WI38 (cell line): ENCODE measurements around the gene EBI3.

Experiments
- H3K4me3 ChIP-seq: 2 replicates; pipeline ENCODE4 v1.5.1; 2011; ENCODE audit warnings: low read depth, mild to moderate bottlenecking, control low read depth, low read length
- TF ChIP-seq, protein P1 (sequence below): IDR thresholded peaks from 2 replicates; pipeline ENCODE4 v1.5.1; 2012; ENCODE audit warnings: low read depth, mild to moderate bottlenecking, control low read depth, low read length

EBI3 gene

GRCh38 chr19:4206818-4207484, 22.4 kb upstream of the EBI3 start:
- TF ChIP-seq, protein P1, sequence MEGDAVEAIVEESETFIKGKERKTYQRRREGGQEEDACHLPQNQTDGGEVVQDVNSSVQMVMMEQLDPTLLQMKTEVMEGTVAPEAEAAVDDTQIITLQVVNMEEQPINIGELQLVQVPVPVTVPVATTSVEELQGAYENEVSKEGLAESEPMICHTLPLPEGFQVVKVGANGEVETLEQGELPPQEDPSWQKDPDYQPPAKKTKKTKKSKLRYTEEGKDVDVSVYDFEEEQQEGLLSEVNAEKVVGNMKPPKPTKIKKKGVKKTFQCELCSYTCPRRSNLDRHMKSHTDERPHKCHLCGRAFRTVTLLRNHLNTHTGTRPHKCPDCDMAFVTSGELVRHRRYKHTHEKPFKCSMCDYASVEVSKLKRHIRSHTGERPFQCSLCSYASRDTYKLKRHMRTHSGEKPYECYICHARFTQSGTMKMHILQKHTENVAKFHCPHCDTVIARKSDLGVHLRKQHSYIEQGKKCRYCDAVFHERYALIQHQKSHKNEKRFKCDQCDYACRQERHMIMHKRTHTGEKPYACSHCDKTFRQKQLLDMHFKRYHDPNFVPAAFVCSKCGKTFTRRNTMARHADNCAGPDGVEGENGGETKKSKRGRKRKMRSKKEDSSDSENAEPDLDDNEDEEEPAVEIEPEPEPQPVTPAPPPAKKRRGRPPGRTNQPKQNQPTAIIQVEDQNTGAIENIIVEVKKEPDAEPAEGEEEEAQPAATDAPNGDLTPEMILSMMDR, result no peak
- H3K4me3 ChIP-seq, result no peak overlapping the region

DNA sequence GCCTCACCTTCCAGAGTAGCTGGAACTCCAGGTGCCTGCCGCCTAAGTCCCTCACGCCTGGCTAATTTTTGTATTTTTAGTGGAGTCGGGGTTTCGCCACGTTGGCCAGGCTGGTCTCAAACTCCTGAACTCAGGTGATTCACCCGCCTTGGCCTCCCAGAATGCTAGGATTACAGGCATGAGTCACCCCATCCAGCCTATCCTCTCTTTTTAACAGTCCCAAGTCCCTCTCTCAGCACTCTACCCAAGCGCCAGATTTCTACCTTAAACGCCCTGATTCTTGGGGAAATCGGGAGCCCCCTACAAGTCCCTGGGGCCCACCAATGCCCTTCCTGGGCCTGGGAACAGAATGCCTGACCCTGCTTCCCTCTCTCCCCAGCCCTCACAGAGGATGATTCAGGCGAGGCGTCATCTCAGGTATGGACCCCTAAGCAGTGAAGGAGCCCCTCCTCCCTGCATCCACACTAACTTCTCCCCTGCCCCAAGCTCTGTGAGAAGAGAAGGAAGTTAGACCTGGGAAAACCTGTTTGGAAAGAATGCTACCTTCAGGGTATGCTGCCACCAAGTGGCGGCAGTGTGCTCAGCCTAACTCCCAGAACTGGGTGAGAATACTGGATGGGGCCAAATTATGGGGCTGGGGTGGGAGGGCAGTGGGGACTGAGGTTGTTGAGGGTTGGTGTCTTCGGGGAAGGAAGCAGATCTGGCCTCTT, 20.8 kb upstream of the EBI3 start:
- H3K4me3 ChIP-seq, result no peak overlapping the region
- TF ChIP-seq, protein P1, result peak; percentile 48

DNA sequence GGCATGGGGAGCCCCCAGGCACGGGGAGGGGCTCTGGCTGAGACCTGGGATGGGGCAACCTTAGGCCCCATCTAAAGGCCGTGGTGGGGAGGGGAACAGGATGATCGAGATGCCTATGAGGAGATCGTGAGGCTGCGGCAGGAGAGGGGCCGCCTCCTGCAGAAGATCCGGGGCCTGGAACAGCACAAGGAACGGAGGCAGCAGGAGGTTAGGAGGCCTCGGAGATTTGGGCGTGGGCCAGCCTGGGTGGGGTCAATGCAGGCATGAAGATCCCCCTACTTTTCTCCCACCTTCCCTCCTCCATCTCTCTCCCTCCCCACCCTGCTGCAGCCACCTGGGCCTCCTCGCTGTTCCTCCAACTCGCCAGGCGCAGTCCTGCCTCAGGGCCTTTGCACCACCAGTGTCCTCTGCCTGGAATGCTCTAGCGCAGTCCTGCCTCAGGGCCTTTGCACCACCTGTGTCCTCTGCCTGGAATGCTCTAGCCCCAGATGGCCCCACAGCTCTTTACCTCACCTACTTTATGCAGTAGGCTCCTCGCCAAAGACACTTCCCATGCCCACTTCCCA, 19.1 kb upstream of the EBI3 start:
- H3K4me3 ChIP-seq, result no peak overlapping the region
- TF ChIP-seq, protein P1, result no peak

DNA sequence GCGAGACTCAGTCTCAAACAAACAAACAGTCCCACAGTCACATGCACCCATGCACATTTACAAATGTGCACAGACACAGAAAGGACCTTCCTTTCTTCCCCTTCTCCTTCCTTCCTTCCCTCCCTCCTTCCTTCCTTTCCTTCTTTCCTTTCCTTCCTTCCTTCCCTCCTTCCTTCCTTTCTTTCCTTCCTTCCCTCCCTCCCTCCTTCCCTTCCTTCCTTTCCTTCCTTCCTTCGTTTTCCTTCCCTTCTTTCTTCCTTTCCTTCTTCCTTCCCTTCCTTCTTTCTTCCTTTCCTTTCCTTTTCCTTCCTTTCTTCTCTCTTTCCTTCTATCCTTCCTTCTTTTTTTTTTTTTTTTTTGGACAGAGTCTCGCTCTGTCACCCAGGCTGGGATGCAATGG, 16.2 kb upstream of the EBI3 start:
- TF ChIP-seq, protein P1, result no peak
- no peak overlapping the region for H3K4me3 ChIP-seq

GRCh38 chr19:4215807-4216206, 13.5 kb upstream of the EBI3 start:
- TF ChIP-seq, protein P1, result no peak
- H3K4me3 ChIP-seq, result no peak overlapping the region

- H3K4me3 ChIP-seq, result no peak overlapping the region
- TF ChIP-seq, protein P1, result no peak
Observed at GRCh38 chr19:4216846-4217245, 12.5 kb upstream of the EBI3 start.
